Hepatocyte (in vitro differentiated cells): ENCODE data around the gene RSRC2. TPM values are rescaled to one million over a fixed set of nuclear protein-coding genes. Genes with fewer than 3 reads are reported as not detected.

Experiments used
- DNase-seq: peaks from one replicate; pipeline ENCODE4 v3.0.0-alpha.2; 2016; ENCODE audit warnings: low spot score
- H2AFZ ChIP-seq: fragments of 200-600 bp; sonication (generic); 2 replicates; pipeline ENCODE4 v1.6.0; 2016; ENCODE audit warnings: antibody characterized with exemption, mild to moderate bottlenecking
- H3K27ac ChIP-seq: fragments of 200-600 bp; sonication (generic); 2 replicates; pipeline ENCODE4 v1.5.1; 2016; ENCODE audit warnings: mild to moderate bottlenecking
- H3K27me3 ChIP-seq: fragments of 200-600 bp; sonication (generic); 2 replicates; pipeline ENCODE4 v1.6.1; 2016
- H3K36me3 ChIP-seq: fragments of 200-600 bp; sonication (generic); replicated peaks from 2 replicates; pipeline ENCODE4 v1.5.1; 2016; ENCODE audit warnings: low read depth; ENCODE audit not compliant: insufficient read depth
- H3K4me1 ChIP-seq: fragments of 200-600 bp; sonication (generic); 2 replicates; pipeline ENCODE4 v1.5.1; 2016; ENCODE audit warnings: mild to moderate bottlenecking, moderate library complexity; ENCODE audit not compliant: insufficient read depth
- H3K4me2 ChIP-seq: fragments of 200-600 bp; sonication (generic); 2 replicates; pipeline ENCODE4 v1.6.0; 2016
- H3K4me3 ChIP-seq: fragments of 200-600 bp; sonication (generic); 2 replicates; pipeline ENCODE4 v1.5.1; 2016; ENCODE audit warnings: mild to moderate bottlenecking
- H3K79me2 ChIP-seq: fragments of 200-600 bp; sonication (generic); 2 replicates; pipeline ENCODE4 v1.6.0; 2017; ENCODE audit warnings: mild to moderate bottlenecking
- H3K9me2 ChIP-seq: fragments of 200-600 bp; sonication (generic); replicated peaks from 2 replicates; pipeline ENCODE4 v1.6.0; 2017; ENCODE audit warnings: mild to moderate bottlenecking; ENCODE audit not compliant: insufficient read depth
- H3K9me3 ChIP-seq: fragments of 200-600 bp; sonication (generic); 2 replicates; pipeline ENCODE4 v1.5.1; 2016; ENCODE audit warnings: low read depth, mild to moderate bottlenecking
- H4K20me1 ChIP-seq: fragments of 200-600 bp; sonication (generic); 2 replicates; pipeline ENCODE4 v1.6.0; 2016; ENCODE audit warnings: mild to moderate bottlenecking; ENCODE audit not compliant: insufficient read depth, poor library complexity, severe bottlenecking
- EZH2 ChIP-seq: fragments of 200-600 bp; sonication (generic); IDR thresholded peaks from 2 replicates; pipeline ENCODE4 v1.6.1; 2016; ENCODE audit warnings: antibody characterized with exemption, mild to moderate bottlenecking, borderline replicate concordance
- EZH2phosphoT487 ChIP-seq: fragments of 200-600 bp; sonication (generic); IDR thresholded peaks from one replicate; pipeline ENCODE4 v1.6.1; 2018; ENCODE audit warnings: antibody characterized with exemption, mild to moderate bottlenecking, low read depth, moderate library complexity; ENCODE audit not compliant: unreplicated experiment, severe bottlenecking
- WGBS: methylation state at CpG from one replicate; pipeline ENCODE4 v1.1.6; 2016; ENCODE audit warnings: low lambda C conversion rate; ENCODE audit errors: missing lambda C conversion rate; 5-methylcytosine and 5-hydroxymethylcytosine counted together
- polyA plus RNA-seq: library from polyadenylated mRNA; unstranded; fragments of >200 nt; fragmentation: Nextera tagmentation; extraction: Ambion mirVana; gene quantifications from 2 replicates; pipeline ENCODE4 v1.2.1, GENCODE V29; 2016
- total RNA-seq: library from RNA; depleted of rRNA; stranded (reverse); fragments of >200 nt; gene quantifications from 2 replicates; pipeline ENCODE4 v1.2.3, GENCODE V29; 2014
- TF ChIP-seq, protein P1 (sequence below): fragments of 200-600 bp; sonication (generic); IDR thresholded peaks from 2 replicates; pipeline ENCODE4 v1.5.1; 2016; ENCODE audit warnings: antibody characterized with exemption, mild to moderate bottlenecking; ENCODE audit not compliant: poor library complexity

Gene RSRC2
- total and polyA plus RNA-seq, 2 experiments from 2014 or later = 53.6 to 90.9 TPM

DNA sequence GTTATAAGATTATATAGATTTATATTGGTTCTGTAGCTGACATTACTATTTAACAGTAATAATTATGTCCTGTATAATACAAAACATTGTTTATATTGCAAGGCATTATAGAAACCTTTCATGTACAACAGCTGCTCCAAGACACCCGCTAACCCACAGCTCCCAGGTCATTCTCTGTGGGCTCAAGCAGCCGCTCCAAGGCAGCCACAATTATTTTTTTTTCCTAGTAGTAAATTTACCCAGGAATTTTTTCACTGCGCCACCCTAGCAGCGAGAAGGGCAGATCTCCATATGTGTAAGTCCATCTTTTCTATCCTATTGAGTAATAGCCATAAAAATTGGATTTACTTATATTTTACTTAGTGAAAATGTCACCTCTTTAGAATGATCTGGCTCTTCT is 36.6 kb upstream of the RSRC2 start:
- Histone ChIP-seq H3K79me2 (no peaks in the 10 kb centered on the region), H2AFZ (no peak overlapping the region), H3K4me1 (no peaks in the 10 kb centered on the region), H3K4me2 (no peak overlapping the region), H3K9me2 (no peaks in the 10 kb centered on the region), H3K36me3 (no peaks in the 10 kb centered on the region), H3K27ac (no peak overlapping the region), H3K27me3 (no peaks in the 10 kb centered on the region), H3K4me3 (no peak overlapping the region), H4K20me1 (no peaks in the 10 kb centered on the region), H3K9me3 (no peaks in the 10 kb centered on the region)
- WGBS = 95% methylated on average over 4 of the region's 4 CpGs
- TF ChIP-seq, protein P1, sequence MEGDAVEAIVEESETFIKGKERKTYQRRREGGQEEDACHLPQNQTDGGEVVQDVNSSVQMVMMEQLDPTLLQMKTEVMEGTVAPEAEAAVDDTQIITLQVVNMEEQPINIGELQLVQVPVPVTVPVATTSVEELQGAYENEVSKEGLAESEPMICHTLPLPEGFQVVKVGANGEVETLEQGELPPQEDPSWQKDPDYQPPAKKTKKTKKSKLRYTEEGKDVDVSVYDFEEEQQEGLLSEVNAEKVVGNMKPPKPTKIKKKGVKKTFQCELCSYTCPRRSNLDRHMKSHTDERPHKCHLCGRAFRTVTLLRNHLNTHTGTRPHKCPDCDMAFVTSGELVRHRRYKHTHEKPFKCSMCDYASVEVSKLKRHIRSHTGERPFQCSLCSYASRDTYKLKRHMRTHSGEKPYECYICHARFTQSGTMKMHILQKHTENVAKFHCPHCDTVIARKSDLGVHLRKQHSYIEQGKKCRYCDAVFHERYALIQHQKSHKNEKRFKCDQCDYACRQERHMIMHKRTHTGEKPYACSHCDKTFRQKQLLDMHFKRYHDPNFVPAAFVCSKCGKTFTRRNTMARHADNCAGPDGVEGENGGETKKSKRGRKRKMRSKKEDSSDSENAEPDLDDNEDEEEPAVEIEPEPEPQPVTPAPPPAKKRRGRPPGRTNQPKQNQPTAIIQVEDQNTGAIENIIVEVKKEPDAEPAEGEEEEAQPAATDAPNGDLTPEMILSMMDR = no peak
- TF ChIP-seq EZH2phosphoT487 (no peak), EZH2 (no peak)
- DNase-seq = no peak

DNA sequence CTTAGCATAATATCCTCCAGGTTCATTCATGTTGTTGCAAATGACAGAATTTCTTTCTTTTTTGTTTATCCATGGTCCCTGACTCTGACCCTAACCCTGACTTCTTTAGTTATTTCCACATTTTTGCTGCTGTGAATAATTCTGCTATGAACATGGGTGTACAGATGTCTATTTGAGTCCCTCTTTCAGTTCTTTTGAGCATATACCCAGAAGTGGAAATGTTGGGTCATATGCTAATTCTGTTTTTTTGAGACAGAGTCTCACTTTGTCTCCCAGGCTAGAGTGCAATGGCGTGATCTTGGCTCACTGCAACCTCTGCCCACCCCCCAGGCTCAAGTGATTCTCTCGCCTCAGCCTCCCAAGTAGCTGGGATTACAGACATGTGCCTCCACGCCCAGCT is 33.4 kb upstream of the RSRC2 start:
- no peak overlapping the region for H3K27ac ChIP-seq

DNA sequence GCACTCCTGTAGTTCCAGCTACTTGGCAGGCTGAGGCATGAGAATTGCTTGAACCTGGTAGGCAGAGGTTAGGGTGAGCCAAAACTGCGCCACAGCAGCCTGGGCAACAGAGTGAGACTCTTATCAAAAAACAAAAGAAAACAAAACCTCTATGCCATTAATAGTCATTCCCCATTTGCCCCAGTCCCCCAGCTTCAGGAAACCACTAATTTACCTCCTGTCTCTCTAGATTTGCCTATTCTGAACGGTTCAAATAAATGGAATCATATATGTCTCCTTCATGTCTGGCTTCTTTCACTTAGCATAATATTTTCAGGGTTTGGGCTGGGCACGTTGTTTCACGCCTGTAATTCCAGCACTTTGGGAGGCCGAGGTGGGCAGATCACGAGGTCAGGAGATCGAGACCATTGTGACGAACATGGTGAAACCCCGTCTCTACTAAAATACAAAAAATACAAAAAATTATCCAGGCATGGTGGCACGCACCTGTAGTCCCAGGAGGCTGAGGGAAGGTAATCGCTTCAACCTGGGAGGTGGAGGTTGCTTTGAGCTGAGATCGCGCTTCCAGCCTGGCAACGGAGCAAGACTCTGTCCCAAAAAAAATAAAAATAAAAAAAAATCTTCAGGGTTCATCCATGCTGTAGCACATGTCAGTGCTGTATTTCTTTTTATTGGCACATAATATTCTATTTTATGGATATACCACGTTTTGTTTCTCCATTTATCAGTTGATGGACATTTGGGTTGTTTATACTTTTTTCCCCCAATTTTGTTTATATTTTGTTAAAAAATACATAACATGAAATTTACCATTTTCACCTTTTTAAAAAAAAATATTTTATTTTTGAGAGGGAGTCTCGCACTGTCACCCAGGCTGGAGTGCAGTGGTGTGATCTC is 32.3 kb upstream of the RSRC2 start:
- no peak for DNase-seq
- H3K4me3 ChIP-seq = no peak overlapping the region
- no peaks in the 10 kb centered on the region for H3K9me2 ChIP-seq
- no peak overlapping the region for H3K4me2 ChIP-seq
- 98% methylated on average over 16 of the region's 16 CpGs for WGBS
- no peak overlapping the region for H3K27ac ChIP-seq
- H3K4me1 ChIP-seq = no peaks in the 10 kb centered on the region
- no peak overlapping the region for H2AFZ ChIP-seq
- H3K27me3 ChIP-seq = no peaks in the 10 kb centered on the region
- no peaks in the 10 kb centered on the region for H3K79me2 ChIP-seq
- no peaks in the 10 kb centered on the region for H3K9me3 ChIP-seq
- no peaks in the 10 kb centered on the region for H4K20me1 ChIP-seq
- TF ChIP-seq, protein P1 = no peak
- TF ChIP-seq EZH2 (no peak), EZH2phosphoT487 (no peak)
- H3K36me3 ChIP-seq = no peaks in the 10 kb centered on the region

More for the DNA sequence above, 33.4 kb upstream of the RSRC2 start:
- Histone ChIP-seq H3K4me3 (no peak overlapping the region), H3K79me2 (no peaks in the 10 kb centered on the region), H3K9me2 (no peaks in the 10 kb centered on the region), H2AFZ (no peak overlapping the region), H3K4me2 (no peak overlapping the region), H3K9me3 (no peaks in the 10 kb centered on the region), H3K4me1 (no peaks in the 10 kb centered on the region), H4K20me1 (no peaks in the 10 kb centered on the region), H3K27me3 (no peaks in the 10 kb centered on the region), H3K36me3 (no peaks in the 10 kb centered on the region)
- DNase-seq = no peak
- WGBS = 98% methylated on average over 3 of the region's 3 CpGs
- TF ChIP-seq EZH2 (no peak), EZH2phosphoT487 (no peak)
- TF ChIP-seq, protein P1 = no peak
